Activated B cell treated with CpG ODN at 0.5 μM for 24 hours (primary cell): Measurements from ENCODE around the gene WNT7A. TPM values are rescaled to one million over a fixed set of nuclear protein-coding genes. Genes with fewer than 3 reads are reported as not detected.

ENCODE experiments used
- ATAC-seq: fragments of 200-7000 bp; cut with Tn5 transposase; one replicate; pipeline ENCODE4 v1.10.0; 2021; ENCODE audit warnings: low read depth, mild to moderate bottlenecking, moderate library complexity
- CTCF ChIA-PET: fragments of 350-600 bp; sonication (Branson Sonifier 250); formaldehyde crosslinking; loops from one replicate; lab custom pipeline; 2021; ENCODE audit warnings: antibody characterized with exemption; lab: Charles Lee
- POLR2A ChIA-PET: fragments of 350-600 bp; sonication (Branson Sonifier 250); formaldehyde crosslinking; loops from one replicate; lab custom pipeline; 2021; ENCODE audit warnings: antibody characterized with exemption; lab: Charles Lee
- DNase-seq: peaks from one replicate; pipeline ENCODE4 v3.0.0; 2022
- H3K27ac Mint-ChIP-seq: one replicate; pipeline ENCODE4 v1.8.0; 2020; ENCODE audit warnings: mixed read lengths
- H3K27me3 Mint-ChIP-seq: one replicate; pipeline ENCODE4 v1.8.0; 2021; ENCODE audit warnings: mixed read lengths
- H3K36me3 Mint-ChIP-seq: one replicate; pipeline ENCODE4 v1.8.0; 2021; ENCODE audit warnings: low read depth, mixed read lengths
- H3K4me1 Mint-ChIP-seq: one replicate; pipeline ENCODE4 v1.8.0; 2021; ENCODE audit warnings: mixed read lengths
- H3K4me3 Mint-ChIP-seq: one replicate; pipeline ENCODE4 v1.8.0; 2020; ENCODE audit warnings: mild to moderate bottlenecking, mixed read lengths
- H3K9me3 Mint-ChIP-seq: one replicate; pipeline ENCODE4 v1.8.0; 2020; ENCODE audit warnings: mixed read lengths
- intact Hi-C: fragments of 100-400 bp; cut with micrococcal nuclease; formaldehyde crosslinking; loops from one replicate; pipeline ENCODE4 v1.15.1; 2024
- total RNA-seq: library from RNA; stranded (reverse); gene quantifications from 2 replicates; pipeline ENCODE4 v1.2.3, GENCODE V29; 2022
- TF ChIP-seq, protein P1 (sequence below): fragments of 200-600 bp; IDR thresholded peaks from one replicate; pipeline ENCODE4 v1.8.0; 2022; ENCODE audit warnings: antibody characterized with exemption, mild to moderate bottlenecking

The WNT7A gene
- total RNA-seq, 1 donor from 2014 or later = not detected

DNA sequence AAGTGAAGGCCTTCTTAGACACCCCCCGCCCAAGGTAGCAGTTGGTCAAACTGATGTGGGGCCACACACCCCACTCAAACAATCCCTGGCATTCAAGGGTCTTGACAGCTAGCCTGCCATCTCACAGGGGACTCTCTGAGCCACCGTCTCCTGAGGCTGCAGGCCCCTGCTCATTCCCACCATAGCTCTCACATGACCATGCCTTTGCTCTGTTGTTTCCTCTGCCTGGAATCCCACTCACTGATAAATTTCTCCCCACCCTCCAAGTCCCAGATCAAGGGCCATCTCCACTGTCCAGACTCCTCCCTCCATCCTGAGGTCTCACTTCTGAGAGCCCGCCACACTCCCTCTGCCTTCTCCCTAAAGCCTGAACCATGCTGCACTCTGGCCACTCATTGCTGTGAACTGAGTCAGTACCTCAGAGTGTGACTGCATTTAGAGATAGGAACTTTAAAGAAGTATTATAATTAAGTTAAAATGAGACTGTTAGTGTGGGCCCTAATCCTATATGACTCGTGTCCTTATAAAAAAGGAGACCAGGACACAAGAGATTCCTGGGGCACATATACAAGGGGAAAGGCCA, 10.0 kb downstream of the WNT7A start:
- H3K27ac Mint-ChIP-seq = no peak overlapping the region
- no peaks in the 10 kb centered on the region for H3K36me3 Mint-ChIP-seq
- peaks cover 40% of the 10 kb centered on the region for H3K27me3 Mint-ChIP-seq
- H3K9me3 Mint-ChIP-seq = peaks cover 7% of the 10 kb centered on the region
- no peaks in the 10 kb centered on the region for H3K4me1 Mint-ChIP-seq
- POLR2A ChIA-PET = no interaction called here
- CTCF ChIA-PET = no interaction called here
- DNase-seq (no peak), ATAC-seq (no peak)
- H3K4me3 Mint-ChIP-seq = no peak overlapping the region
- TF ChIP-seq, protein P1, sequence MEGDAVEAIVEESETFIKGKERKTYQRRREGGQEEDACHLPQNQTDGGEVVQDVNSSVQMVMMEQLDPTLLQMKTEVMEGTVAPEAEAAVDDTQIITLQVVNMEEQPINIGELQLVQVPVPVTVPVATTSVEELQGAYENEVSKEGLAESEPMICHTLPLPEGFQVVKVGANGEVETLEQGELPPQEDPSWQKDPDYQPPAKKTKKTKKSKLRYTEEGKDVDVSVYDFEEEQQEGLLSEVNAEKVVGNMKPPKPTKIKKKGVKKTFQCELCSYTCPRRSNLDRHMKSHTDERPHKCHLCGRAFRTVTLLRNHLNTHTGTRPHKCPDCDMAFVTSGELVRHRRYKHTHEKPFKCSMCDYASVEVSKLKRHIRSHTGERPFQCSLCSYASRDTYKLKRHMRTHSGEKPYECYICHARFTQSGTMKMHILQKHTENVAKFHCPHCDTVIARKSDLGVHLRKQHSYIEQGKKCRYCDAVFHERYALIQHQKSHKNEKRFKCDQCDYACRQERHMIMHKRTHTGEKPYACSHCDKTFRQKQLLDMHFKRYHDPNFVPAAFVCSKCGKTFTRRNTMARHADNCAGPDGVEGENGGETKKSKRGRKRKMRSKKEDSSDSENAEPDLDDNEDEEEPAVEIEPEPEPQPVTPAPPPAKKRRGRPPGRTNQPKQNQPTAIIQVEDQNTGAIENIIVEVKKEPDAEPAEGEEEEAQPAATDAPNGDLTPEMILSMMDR = no peak
- intact Hi-C loops = no loop called here

DNA sequence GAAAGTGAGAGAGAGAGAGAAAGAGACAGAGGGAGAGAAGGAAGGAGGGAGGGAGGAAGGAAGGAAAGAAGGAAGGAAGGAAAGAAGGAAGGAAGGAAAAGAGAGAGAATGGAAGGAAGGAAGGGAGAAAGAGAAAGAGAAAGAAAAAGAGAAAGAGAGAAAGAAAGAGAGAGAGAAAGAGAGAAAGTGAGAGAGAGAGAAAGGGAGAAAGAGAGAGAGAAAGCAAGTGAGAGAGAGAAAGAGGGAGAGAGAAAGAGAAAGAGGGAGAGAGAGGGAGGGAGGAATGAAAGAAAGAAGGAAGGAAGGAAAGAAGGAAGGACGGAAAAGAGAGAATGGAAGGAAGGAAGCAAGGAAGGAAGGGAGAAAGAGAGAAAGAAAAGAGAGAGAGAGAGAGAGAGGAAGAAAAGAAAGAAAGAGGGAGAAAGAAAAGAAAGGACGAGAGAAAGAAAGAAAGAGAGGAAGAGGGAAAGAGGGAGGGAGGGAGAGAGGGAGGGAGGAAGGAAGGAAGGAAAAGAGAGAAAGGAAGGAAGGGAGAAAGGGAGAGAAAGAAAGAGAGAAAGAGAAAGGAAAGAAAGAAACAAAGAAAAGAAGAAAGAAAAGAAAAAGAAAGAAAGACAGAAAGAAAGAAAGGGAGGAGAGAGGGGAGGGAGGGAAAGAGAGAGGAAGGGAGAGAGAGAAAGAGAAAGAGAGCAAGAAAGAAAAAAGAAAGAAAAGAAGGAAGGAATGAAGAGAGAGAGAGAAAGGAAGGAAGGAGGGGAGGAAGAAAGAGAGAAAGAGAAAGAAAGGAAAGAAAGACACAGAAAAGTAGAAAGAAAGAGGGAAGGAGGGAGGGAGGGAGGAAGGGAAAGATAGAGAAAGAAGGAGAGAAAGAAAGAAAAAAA, 10.8 kb downstream of the WNT7A start:
- CTCF ChIA-PET = no interaction called here
- Mint-ChIP-seq H3K4me1 (no peaks in the 10 kb centered on the region), H3K4me3 (no peak overlapping the region), H3K27ac (no peak overlapping the region), H3K27me3 (peaks cover 39% of the 10 kb centered on the region), H3K9me3 (peaks cover 7% of the 10 kb centered on the region), H3K36me3 (no peaks in the 10 kb centered on the region)
- no peak for ATAC-seq
- POLR2A ChIA-PET = no interaction called here
- no peak for DNase-seq
- TF ChIP-seq, protein P1 = no peak
- intact Hi-C loops = no loop called here

DNA sequence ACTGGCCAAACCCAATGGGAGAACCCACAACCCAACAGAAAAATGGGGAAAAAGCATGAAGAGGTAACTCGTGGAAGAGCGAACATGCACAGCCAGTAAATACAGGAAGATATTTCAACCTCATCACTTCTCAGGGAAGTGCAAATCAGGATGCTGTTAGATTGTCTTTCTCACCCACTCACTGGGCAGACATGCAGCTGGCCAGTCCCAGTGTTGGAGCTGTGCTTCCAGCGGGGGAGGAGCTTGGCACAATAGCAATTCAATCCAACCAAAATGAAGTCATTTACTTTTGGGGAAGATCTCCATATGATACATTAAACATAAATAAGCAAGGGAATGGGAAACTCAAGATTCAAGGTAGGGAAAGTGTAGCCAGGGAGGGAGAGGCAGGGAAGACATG, 12.1 kb downstream of the WNT7A start:
- no peak overlapping the region for H3K27ac Mint-ChIP-seq
- no peak overlapping the region for H3K4me3 Mint-ChIP-seq
- intact Hi-C loops = no loop called here
- ChIA-PET CTCF (no interaction called here), POLR2A (no interaction called here)
- TF ChIP-seq, protein P1 = no peak
- H3K36me3 Mint-ChIP-seq = no peaks in the 10 kb centered on the region
- DNase-seq (no peak), ATAC-seq (no peak)
- H3K4me1 Mint-ChIP-seq = no peaks in the 10 kb centered on the region
- H3K9me3 Mint-ChIP-seq = peaks cover 7% of the 10 kb centered on the region
- H3K27me3 Mint-ChIP-seq = peaks cover 45% of the 10 kb centered on the region

DNA sequence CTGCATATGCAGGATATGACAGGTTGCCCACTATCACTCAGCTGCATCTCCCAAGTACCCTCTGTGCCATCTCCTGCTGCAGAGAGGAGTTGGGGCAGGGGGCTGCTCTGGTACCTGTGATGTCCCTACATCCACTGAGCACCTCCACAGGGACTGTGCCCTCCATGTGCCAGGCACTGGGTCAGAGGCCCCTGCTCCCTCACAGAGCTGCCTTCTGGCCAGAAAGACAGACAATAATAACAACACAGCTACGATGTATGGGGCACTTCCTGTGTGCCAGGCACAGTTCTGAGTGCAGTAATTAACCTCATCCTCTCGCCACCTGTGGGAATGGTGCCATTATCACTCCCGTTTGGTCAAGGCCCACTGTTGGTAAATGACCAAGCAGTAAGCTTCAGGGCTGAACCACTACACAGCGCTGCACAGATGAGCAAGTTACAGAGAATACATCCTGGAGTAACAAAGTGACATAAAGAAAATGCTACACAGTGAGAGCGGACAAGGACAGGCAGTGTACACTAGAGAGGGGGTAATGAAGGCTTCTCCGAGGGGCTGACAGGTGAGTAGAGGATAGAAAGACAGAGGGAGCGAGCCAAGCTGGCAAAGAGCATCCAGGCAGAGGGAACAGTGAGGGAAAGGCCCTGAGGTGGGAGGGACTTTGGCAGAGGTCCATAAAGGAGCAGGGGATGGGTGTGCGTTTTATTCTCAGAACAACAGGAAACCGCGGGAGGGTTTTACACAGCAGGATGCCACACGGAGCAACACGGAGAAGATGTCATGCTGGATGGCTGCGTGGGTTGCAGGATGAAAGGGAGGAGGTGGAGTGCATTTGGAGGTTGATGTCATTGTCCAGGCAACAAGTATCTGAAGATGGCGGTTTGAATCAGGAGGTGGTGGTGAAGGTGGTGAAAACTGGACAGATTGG, 13.6 kb downstream of the WNT7A start:
- Mint-ChIP-seq H3K27ac (no peak overlapping the region), H3K27me3 (peaks cover 41% of the 10 kb centered on the region), H3K9me3 (peaks cover 2% of the 10 kb centered on the region), H3K4me3 (no peak overlapping the region), H3K4me1 (no peaks in the 10 kb centered on the region), H3K36me3 (no peaks in the 10 kb centered on the region)
- ATAC-seq (no peak), DNase-seq (no peak)
- ChIA-PET CTCF (no interaction called here), POLR2A (no interaction called here)
- intact Hi-C loops = no loop called here
- TF ChIP-seq, protein P1 = no peak
